ENCODE results near the gene MROH7.

MROH7 gene

DNA sequence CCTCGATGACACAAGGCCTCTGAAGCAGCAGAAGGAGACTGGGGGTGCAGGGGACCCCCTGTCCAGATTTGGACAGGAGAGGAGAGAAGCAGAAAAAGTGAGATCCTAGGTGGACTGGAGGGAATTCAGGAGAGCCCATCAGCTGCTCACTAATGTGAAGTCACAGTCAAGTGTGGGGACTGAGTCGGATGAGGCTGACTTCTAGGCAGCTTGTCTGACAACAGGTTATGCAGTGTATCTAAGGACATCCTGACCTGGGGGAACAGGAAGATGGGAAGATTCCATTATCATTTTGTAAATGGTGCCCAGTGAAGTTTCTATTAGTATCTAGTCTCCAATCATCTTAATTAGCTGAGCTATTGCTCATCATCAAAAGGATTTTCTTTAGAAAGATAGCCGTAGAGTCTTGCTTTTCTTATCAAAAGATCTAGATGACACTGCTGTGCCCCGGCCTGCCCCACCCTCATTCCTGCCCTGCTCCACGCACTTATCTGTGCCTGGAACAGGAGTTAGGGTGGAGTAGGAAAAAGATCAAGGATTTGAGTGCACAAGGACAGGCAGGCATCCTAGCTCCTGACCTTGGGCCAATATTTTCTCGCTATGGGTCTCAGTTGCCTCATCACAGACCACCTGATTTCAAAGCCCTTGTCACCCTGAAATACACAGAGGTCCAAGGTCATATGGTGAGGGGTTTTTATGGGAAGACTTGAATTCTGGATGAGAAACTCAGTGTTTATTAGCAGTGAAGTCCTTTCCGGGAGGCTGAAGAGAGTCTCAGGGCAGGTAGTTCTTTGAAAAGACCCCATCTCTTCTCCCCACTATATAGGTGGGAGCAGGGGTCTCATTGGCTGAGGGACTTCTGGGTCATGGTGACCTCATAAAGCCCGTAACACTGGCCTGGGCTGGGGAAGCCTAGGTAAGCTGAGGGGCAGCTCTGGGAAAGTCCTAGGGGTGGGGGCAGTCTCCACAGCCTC, at the start of gene MROH7:
MROH7 (plus strand) TSS at position 924 of the 974 bp plus-strand sequence. CDS start 11,141 bp downstream, outside the sequence.
- DNase-seq (ENCODE audit: low read depth in 2 of 2): no peak

DNA sequence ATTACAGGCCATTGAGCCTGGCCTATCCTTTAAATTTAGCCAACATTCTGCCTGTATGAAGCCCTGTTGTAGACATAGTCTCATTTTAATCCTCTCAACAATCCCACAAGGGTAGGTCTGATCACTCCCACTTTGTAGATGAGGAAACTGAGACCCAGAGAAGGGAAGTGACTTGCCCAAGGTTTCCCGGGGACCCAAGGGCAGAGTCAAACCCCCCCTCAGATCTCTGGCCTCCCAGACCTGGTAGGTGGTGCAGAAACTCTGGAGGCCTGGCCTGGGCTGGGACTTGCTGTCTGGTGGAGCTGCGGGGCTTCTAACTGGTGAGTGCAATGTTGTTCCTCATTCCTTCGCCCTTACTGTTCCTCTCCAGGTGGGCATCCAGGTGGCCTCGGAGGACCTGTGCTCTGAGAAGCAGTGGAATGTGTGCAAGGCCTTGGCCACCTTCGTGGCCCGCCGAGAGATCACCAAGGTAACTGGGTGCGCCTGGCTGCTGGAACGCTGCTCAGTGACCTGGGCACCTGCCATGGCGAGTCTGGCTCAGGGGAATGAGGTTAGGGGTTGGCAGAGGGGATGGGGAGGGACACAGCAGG, 47.9 kb upstream of the MROH7 start:
- DNase-seq (ENCODE audit: low read depth in 2 of 2): no peak

DNA sequence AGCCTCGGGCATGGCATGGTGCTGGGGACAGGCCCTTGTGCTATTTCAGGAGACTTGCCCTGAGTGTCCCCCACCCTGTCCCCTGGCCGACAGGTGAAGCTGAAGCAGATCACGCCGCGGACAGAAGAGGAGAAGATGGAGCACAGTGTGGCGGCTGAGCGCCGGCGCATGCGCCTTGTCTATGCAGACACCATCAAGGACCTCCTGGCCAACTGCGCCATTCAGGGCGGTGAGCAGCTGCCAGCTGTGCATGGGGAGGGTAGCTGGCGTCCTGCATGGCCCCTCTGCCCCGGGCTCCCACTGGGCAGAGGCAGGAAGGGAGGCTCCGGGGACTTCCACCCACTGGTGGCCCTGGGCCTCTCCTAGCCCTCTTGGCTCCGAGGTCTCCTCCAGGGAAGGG, 47.1 kb upstream of the MROH7 start:
- DNase-seq (ENCODE audit: low read depth in 2 of 2): no peak

DNA sequence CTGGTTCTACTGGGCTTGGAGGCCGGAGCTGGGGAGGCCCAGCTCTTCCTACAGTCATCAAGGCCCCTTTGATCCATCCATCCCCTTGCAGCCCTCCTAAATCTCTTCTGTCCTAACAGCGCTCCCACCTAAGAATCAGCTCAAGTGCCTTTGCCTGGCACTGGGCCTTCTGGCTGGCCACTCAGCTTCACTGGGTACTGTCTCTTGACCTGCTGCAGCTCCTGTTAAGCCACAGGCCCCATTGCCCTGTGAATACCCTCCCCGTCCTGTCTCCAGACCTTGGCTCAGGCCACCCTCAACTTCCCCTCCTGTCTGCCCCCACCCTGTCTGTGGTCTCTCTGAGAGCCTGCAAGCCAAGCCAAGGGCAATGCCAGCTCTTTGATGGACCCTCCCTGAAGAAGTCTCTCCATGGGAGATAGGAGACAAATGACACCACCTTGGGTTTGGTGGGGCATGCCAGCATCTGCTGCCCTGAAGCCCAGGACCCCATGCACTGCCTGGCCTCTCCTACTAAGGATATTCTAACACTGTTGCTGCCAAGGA, 45.6 kb upstream of the MROH7 start:
- no peak for DNase-seq (ENCODE audit: low read depth in 2 of 2)

DNA sequence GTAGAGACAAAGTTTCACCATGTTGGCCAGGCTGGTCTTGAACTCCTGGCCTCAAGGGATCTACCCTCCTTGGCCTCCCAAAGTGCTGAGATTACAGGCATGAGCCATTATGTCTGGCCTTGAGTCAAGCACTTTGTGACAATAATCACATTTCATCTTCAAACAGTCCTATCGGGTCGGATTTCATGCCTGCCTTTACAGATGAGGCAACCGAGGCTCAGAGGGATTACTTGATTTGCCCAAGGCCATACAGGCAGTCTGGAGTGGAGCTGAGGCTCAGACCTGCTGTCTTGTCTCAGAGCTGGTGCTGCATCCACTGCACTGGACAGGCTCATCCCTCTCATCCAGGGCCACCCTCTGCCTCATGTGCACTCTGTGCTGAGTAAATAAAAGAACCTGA, 44.8 kb upstream of the MROH7 start:
- DNase-seq (ENCODE audit: low read depth in 2 of 2): no peak

DNA sequence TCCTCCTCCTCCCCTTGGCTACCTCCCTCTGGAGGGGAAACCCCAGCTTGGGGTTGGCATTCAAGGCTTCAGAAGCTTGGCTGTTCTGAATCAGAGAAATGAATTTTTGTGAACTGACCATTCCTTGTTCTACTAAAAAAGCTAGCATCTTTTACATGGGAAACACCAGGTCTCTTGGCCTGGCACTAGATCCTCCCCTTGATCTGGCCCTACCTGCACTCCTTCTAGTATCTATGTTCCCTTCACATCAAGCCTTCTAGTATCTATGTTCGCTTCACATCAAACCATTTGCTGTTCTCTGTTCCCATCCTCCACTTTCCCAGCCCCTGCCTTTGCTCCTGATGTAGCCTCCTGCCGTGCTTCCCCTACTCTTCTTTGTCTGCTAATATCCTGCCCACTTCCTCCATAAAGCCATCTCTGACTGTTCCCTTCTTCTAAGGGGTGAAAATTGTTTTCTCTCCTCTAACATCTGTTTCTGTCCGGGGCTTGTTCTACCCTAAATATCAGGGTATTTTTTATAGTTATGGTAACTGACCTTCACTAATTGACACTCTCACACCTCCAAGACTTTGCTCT, 44.0 kb upstream of the MROH7 start:
- no peak for DNase-seq (ENCODE audit: low read depth in 2 of 2)

DNA sequence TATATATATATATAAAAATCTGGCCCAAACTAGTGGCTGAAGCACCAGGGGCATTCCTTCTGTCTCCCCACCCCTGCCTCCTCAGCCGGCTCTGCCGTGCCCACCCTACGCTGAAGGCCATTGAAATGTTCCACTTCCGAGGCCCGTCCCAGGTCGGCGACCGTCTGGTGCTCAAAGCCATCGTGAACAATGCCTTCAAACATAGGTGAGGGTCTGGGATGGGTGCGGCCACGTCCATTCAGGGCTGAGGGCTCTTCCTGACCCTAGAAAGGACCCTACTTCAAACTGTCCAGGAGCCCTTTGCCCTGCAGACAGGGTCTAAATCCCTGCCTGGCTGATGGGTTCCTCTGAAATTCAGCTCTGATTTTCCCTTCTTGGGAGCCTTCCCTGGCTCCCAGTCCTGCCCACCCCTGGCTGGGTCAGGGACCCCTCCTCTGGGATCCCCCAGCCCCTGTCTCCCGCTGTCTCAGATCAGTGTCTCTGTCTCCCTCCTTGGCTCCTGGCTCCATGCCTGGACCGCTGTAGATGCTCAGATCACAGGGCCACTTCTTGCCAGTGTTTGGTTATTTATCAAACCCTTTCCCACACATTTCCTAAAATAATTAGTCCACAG, 42.3 kb upstream of the MROH7 start:
- no peak for DNase-seq (ENCODE audit: low read depth in 2 of 2)

DNA sequence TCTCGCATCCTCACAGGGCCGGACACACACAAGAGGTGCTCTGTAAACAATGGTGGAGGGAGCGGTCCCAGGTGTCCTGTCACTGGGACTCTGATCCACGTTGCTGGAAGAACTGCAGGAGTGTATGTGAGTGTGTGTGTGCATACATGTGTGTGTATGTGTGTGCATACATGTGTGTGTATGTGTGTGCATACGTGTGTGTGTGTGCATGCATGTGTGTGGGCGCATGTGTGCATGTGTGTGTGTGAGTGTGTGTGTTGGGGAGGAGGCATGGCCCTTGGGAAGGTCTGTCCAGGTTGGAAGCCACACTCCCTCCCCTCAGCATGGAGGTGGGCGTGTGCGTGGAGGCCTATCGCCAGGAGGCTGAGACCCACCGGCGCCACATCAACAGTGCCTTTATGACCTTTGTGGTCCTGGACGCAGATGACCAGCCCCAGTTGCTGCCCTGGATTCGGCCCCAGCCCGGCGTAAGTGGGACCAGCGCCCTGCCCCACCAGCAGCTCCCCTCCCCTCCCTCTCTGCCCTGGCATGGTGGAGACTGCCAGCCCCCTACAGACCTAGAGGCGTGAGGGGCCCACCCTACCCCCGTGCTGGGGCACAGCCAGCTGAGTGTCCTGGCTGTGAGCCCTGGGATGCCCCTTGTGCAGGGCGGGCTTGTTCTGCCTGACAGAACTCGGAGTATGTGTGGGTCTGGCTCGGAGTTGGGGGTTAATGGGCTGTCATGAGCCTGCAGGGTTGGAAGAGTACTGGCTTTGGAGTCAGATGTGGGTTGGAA, 40.5 kb upstream of the MROH7 start:
- no peak for DNase-seq (ENCODE audit: low read depth in 2 of 2)

DNA sequence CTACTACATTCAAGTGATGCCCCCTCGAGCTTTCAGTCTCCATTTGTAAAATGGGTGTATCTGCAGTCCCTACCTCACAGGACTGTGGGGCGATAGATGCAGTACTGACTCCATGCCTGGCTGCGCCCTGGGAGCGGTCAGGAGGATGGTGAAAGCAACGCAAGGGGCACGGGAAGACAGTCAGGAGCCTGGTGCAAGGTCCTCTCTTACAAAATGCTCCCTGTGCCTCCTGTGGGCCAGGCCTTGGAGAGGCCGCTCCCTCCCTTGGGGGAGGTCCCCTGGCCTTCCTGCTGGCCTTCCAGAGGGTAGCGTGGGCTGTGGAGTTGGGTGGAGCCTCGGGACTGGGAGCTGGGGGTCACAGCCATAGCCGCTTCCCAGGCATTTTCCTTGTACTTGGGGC, 39.9 kb upstream of the MROH7 start:
- no peak for DNase-seq (ENCODE audit: low read depth in 2 of 2)

DNA sequence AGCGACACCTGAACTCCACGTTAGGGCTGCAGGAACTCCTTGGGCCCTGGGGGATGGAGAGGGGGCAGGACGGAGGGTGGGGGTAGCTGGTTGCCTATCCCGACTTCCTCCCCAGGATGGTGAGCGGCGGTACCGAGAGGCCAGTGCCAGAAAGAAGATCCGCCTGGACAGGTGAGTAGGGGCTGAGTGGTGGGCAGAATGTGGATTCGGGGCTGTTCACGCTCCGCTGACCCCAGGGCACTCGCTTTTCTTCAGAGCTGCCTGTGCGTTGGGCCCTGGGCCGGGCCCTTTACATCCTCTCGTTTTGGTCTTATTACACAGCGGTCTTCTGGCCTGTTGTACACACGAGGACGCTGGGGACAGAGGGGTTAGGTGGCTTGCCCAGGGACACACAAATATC, 39.0 kb upstream of the MROH7 start:
- DNase-seq (ENCODE audit: low read depth in 2 of 2): no peak

DNA sequence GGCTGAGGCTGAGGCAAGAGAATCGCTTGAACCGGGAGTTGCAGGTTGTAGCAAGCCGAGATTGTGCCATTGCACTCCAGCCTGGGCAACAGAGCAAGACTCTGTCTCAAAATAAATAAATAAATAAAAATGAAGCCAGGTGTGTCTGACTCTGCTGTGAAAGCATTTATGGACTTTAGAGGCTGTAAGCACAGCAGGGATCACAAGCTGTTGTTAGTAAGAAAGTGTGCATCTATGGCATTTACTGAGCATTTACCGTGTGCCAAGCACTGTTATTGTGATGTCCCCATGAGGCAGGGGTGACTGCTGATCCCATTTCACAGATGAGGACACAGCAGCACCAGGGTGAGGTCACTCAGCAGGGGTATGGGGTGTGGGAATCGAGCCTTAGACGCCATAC, 38.3 kb upstream of the MROH7 start:
- DNase-seq (ENCODE audit: low read depth in 2 of 2): no peak

DNA sequence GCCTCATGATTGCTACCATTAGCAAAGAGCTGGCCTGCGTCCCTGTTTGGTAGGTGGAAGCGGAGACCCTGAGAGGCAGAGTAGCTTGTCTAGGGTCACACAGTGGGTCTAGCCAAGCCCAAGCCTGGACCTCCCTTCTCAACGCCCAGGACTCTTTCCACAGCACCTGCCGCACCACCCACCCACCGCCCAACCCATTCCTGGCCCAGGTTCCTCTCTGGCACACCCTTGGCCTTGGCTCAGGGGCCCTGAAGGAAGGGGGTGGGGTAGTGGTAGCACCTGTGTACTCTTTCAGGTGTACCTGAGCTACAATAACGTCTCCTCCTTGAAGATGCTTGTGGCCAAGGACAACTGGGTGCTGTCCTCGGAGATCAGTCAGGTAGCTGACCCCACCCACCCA, 37.5 kb upstream of the MROH7 start:
- DNase-seq (ENCODE audit: low read depth in 2 of 2): no peak

DNA sequence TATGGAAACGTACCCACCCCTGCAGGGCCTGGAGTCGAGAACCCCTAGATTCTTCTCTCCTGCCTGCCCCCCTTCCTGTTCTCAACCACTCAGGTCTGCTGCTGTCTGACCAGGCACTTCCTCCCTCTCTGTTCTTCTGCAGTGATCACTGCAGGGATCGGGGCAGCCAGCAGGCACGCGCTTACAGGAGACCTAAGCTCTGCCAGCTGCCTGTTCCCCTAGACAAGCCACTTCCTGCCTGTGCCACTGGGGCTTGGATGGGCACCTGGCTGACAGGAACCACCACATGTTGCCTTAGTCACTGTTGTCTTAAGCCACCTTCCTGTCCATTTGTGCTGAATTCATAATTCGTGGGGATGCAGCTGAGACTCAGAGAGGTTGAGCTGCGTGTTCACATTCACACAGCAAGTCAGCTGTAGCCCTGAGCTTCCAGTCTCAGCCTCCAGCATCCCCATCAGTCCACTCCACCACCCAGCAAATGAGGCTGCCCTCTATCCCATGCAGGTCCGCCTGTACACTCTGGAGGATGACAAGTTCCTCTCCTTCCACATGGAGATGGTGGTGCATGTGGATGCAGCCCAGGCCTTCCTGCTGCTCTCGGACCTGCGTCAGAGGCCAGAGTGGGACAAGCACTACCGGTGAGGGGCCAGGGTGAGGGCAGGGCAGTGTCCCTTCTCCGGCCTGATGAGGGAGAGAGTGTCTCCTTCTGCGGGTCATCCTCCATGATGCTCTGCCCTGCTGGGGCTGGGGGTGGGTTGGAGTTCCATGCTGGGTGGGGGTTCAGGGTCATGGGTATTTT, 36.8 kb upstream of the MROH7 start:
- no peak for DNase-seq (ENCODE audit: low read depth in 2 of 2)

DNA sequence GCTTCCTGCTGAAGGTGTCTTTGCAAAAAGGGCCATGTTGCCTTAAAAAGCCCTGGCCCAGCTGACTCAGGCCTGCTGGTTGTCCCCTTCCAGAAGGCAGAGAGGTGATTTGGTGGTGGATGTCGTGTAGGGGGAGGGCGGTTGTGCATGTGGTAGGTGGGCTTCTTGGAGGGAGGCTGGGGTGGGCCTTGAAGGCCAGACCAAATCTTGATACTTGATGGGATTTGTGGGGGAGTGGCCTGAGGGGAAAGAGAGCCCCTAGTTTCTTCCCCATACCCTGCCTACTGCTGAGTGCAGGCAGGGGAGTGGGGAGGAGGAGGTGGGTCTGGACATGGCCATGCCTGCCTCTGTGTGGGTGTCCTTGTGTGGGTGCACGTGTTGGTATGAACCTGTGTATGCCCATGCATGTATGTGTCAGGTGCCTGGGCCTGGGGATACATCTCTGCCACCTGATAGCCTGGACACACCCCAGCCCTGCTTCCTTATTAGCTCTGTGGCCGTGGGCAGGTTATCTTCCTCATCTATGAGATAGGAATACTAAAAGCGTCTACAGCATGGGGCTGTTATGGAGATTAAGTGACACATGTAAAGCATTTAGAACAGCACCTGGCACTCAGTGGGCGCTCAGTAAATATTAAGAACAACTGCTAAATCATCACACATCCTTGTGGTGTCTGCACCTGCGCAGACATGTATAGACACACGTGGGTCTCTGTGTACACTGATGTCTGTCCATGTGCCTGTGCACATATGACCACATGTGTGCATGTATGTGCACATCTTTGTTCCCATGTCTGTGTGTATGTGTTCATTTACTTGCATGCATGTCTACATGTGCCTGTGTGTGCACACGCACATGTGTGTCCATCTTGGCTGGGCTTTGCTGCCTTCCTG, 35.2 kb upstream of the MROH7 start:
- DNase-seq (ENCODE audit: low read depth in 2 of 2): no peak

DNA sequence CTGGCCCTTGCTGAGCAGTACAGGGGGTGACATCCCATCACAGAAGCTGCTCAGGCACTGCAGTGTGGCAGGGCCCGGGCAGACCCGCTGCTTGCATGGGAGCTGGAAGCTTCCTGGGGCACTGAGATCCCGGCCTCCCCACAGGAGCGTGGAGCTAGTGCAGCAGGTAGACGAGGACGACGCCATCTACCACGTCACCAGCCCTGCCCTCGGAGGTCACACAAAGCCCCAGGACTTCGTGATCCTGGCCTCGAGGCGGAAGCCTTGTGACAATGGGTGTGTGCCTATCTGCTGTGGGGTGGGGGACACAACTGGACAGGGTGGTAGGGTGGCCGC, 34.6 kb upstream of the MROH7 start:
- no peak for DNase-seq (ENCODE audit: low read depth in 2 of 2)

DNA sequence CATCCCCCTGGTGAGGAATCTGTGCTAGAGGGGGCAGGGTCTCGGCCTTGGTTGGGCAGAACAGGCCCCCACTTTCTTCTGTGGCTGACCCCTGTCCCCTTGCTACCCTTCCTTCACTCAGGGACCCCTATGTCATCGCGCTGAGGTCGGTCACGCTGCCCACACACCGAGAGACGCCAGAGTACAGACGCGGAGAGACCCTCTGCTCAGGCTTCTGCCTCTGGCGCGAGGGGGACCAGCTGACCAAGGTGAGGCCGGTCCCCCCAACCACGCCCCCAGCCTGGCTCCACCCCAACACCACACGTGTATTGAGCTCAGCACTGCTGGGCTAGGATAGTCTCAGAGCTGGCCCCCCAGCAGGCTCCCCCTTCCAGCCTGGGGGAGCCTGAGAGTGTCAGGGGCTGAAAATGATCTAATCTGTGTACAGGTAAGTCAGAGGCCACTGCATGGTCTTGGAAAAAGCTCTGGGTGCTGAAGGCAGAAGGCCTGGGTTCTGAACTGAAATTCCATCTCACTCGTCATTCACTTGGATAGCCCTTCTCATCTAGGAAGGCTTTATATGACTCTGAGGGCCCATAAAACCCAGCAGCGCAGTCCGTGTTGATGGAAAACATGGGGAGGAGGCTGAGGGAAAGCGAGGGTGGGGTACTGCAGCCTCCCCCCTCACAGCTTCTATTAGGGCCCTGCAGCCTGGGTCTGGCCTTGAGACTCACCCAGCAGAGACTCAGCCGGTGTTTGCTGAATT, 33.6 kb upstream of the MROH7 start:
- no peak for DNase-seq (ENCODE audit: low read depth in 2 of 2)

DNA sequence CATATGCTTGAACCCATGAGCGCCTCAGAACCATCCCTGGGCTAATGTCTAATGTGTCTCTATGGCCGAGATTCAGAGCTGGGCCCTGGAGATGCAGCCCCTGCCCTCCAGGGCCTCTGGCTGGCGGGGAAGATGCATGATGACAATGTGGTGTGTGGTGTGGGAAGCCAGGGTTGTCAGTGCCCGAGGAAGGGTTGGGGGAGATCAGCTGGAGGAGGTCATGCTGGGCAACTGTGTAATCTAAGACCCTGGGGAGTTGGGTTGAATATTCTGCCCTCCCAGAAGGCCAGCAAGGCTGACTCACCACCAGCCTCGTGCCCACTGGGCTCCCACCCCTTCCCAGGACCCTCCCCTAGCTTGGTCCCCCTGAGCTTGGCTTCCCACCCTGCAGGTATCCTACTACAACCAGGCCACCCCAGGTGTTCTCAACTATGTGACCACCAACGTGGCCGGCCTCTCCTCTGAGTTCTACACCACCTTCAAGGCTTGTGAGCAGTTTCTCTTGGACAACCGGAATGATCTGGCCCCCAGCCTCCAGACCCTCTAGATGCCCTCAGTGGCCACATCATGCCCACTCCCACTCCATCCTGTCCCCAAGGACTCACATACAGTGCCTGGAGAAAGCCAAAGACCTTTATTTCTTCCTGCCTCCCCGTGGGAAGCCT, 32.9 kb upstream of the MROH7 start:
- no peak for DNase-seq (ENCODE audit: low read depth in 2 of 2)

DNA sequence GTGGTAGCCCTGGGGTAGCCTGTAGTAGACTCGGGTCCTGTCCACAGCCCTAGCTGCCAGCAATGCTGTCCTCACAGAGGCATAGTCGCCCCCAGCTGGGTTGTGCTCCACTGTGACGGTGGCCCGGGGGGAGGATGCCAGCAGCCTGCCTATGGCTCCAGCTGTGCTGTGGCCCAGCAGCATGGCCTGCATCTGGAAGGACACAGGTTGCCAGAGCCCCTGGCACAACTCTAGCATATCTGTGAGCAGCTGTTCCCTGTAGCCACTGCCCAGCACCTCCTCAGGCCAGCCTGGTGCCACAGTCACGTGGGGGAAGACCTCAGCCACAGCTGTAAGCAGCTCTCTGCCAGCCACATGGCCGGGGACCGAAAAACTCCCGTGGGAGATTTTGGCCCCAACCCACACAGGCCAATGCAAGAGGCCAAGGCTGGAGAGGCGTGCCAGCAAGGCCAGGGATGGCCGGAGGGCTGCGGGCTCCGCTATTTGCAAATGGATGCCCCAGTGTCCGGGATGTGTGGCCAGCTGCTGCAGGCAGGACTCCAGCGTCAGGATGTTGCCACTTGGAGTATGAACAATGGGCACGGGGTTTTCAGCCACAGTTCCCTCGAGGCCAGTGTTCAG, 32.2 kb upstream of the MROH7 start:
- no peak for DNase-seq (ENCODE audit: low read depth in 2 of 2)
